ENCODE measurements around the gene AGAP1.

DNA sequence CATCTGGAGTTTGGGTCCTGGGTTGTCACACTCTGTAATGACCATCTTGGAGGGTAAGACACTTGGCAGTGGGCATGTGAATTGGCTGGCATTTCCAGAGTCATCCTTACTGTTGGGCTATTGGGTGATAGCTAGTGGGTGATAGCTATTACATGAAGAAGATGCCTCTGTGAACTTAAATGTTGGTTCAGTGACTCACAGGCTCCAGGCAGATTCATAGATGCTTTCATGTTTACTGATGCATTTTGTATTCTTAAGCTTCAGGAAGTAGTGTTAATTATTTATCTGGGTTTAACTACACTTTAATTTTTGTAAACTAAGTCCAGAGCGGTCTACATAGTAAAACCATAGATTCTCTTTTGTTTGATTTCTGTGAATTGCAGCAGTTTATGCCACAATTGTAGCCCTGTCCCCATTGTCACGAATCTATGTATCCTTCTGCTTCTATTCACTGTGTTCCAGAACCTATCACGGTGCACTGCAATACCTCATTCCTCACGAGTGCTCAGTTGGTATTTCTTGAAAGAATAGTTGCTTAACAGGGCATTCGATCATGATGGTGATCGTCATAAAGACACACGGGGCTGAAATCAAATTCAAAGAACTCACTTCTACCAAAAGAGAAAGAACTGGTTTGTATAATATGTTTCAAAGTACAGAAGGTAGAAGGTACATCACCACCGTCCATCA, 594.7 kb downstream of the AGAP1 start:
- TF ChIP-seq, protein P1, sequence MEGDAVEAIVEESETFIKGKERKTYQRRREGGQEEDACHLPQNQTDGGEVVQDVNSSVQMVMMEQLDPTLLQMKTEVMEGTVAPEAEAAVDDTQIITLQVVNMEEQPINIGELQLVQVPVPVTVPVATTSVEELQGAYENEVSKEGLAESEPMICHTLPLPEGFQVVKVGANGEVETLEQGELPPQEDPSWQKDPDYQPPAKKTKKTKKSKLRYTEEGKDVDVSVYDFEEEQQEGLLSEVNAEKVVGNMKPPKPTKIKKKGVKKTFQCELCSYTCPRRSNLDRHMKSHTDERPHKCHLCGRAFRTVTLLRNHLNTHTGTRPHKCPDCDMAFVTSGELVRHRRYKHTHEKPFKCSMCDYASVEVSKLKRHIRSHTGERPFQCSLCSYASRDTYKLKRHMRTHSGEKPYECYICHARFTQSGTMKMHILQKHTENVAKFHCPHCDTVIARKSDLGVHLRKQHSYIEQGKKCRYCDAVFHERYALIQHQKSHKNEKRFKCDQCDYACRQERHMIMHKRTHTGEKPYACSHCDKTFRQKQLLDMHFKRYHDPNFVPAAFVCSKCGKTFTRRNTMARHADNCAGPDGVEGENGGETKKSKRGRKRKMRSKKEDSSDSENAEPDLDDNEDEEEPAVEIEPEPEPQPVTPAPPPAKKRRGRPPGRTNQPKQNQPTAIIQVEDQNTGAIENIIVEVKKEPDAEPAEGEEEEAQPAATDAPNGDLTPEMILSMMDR (IDR thresholded peaks at IDR 0.05) = no peak
- TF ChIP-seq POLR2A (IDR thresholded peaks at IDR 0.05) = no peak

All from uterus (tissue), 2 donors.